Tibial nerve (tissue), 4 donors: ENCODE data around the gene NUDT17. TPM values are rescaled to one million over a fixed set of nuclear protein-coding genes. Genes with fewer than 3 reads are reported as not detected.

ENCODE experiments used
- DNase-seq, 2 donors: peaks; one replicate each; pipeline ENCODE4 v3.0.0-alpha.2; 2019; ENCODE audit warnings: low spot score in 2 of 2
- H3K27ac ChIP-seq, 4 donors: fragments of 200-600 bp; sonication (generic) in 3 of 4; one replicate each; pipeline ENCODE4 v1.5.1; 2017 to 2019; ENCODE audit warnings: mild to moderate bottlenecking in 1 of 4
- H3K27me3 ChIP-seq, 2 donors: fragments of 200-600 bp; sonication (generic) in 1 of 2; one replicate each; pipeline versions ENCODE4 v1.5.1 to v1.6.0; 2017 to 2019
- H3K36me3 ChIP-seq, 3 donors: fragments of 200-600 bp; sonication (generic); one replicate each; pipeline ENCODE4 v1.5.1; 2018 to 2019
- H3K4me1 ChIP-seq, 4 donors: fragments of 200-600 bp; sonication (generic) in 3 of 4; one replicate each; pipeline ENCODE4 v1.5.1; 2017 to 2019
- H3K4me3 ChIP-seq, 4 donors: fragments of 200-600 bp; sonication (generic) in 3 of 4; one replicate each; pipeline ENCODE4 v1.5.1; 2017 to 2019; ENCODE audit warnings: mild to moderate bottlenecking in 1 of 4, moderate library complexity in 1 of 4
- H3K9me3 ChIP-seq, 4 donors: fragments of 200-600 bp; sonication (generic) in 3 of 4; one replicate each; pipeline ENCODE4 v1.5.1; 2017 to 2019
- CTCF ChIP-seq, 5 experiments: fragments of 200-600 bp in 3 of 5; fragments of 450-650 bp in 2 of 5; sonication (generic) in 3 of 5; IDR thresholded peaks; one replicate each; pipeline ENCODE4 v1.5.1; 2016 to 2019; ENCODE audit warnings: antibody characterized with exemption in 5 of 5, mild to moderate bottlenecking in 3 of 5, moderate library complexity in 2 of 5
- EP300 ChIP-seq, 2 donors: sonication (generic); formaldehyde crosslinking; IDR thresholded peaks; one replicate each; pipeline ENCODE4 v1.6.1; 2017; ENCODE audit warnings: antibody characterized with exemption in 2 of 2, mild to moderate bottlenecking in 1 of 2
- POLR2A ChIP-seq, 2 donors: fragments of 450-650 bp; IDR thresholded peaks; one replicate each; pipeline ENCODE4 v1.6.1; 2017; ENCODE audit warnings: antibody characterized with exemption in 2 of 2, mild to moderate bottlenecking in 2 of 2, moderate library complexity in 2 of 2
- WGBS, 2 donors: methylation state at CpG; one replicate each; pipeline ENCODE4 v1.1.5; 2018; 5-methylcytosine and 5-hydroxymethylcytosine counted together
- total RNA-seq, 4 donors: library from RNA; depleted of rRNA; stranded (reverse); fragments of >200 nt; gene quantifications; one replicate each; pipeline ENCODE4 v1.1.0, GENCODE V29; 2016

Gene NUDT17
- total RNA-seq, 4 donors from 2014 or later, result 2.7 to 8.4 (median 4.5) TPM

GRCh38 chr1:145886390-145886789 lies 41.0 kb downstream of the NUDT17 start:
- WGBS, 2 donors, result 45 to 48% methylated on average over 11 of the region's 11 CpGs
- Histone ChIP-seq H3K36me3 (no peaks in the 10 kb centered on the region), H3K4me1 (peaks cover 0 to 26% (median 14%) of the 10 kb centered on the region in 4 donors), H3K9me3 (no peaks in the 10 kb centered on the region), H3K27ac (peak overlapping the region in 2 of 4 donors; percentile 0 to 50), H3K27me3 (no peaks in the 10 kb centered on the region), H3K4me3 (peak overlapping the region; percentile 40 to 81 (median 56))
- TF ChIP-seq EP300 (IDR thresholded peaks at IDR 0.05), result no peak
- TF ChIP-seq POLR2A (IDR thresholded peaks at IDR 0.05), result no peak
- TF ChIP-seq CTCF (IDR thresholded peaks at IDR 0.05), result no peak
- no peak for DNase-seq

- Histone ChIP-seq H3K27me3 (no peaks in the 10 kb centered on the region), H3K27ac (no peak overlapping the region), H3K4me1 (peaks cover 0 to 30% (median 19%) of the 10 kb centered on the region in 4 donors), H3K4me3 (no peak overlapping the region), H3K36me3 (no peaks in the 10 kb centered on the region), H3K9me3 (no peaks in the 10 kb centered on the region)
- no peak for DNase-seq
- TF ChIP-seq POLR2A (IDR thresholded peaks at IDR 0.05), result no peak
- TF ChIP-seq CTCF (IDR thresholded peaks at IDR 0.05), result no peak
- no peak for TF ChIP-seq EP300 (IDR thresholded peaks at IDR 0.05)
- WGBS, 2 donors, result 47 to 52% methylated on average over 8 of the region's 8 CpGs
These were observed 41.4 kb downstream of the NUDT17 start for GRCh38 chr1:145886816-145887215.

DNA sequence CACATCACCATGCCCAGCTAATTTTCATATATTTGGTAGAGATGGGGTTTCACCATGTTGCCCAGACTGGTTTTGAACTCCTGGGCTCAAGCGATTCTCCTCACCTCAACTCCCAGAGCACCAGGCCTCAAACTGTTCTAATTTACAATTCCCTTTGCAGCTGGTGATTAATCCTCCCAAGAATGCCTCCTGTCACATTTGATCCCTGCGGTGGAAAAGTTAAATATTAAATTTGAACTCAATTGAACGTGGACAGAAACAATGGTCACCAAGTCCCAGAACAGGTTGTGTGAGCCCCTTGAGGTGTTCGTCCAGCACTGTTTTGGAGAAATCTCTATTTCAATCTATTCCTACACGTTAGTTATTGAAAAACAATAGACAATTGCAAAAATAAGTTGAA lies 42.2 kb downstream of the NUDT17 start:
- TF ChIP-seq CTCF (IDR thresholded peaks at IDR 0.05) (no peak), POLR2A (IDR thresholded peaks at IDR 0.05) (no peak), EP300 (IDR thresholded peaks at IDR 0.05) (no peak)
- WGBS, 2 donors, result 78 to 80% methylated on average over 5 of the region's 5 CpGs
- Histone ChIP-seq H3K4me3 (no peak overlapping the region), H3K27me3 (no peaks in the 10 kb centered on the region), H3K27ac (no peak overlapping the region), H3K4me1 (peaks cover 0 to 38% (median 25%) of the 10 kb centered on the region in 4 donors), H3K36me3 (no peaks in the 10 kb centered on the region), H3K9me3 (no peaks in the 10 kb centered on the region)
- DNase-seq, result no peak

GRCh38 chr1:145889722-145890121 lies 44.3 kb downstream of the NUDT17 start:
- Histone ChIP-seq H3K27ac (peak overlapping the region in 1 of 4 donors; percentile 19), H3K4me1 (peaks cover 0 to 46% (median 28%) of the 10 kb centered on the region in 4 donors), H3K27me3 (no peaks in the 10 kb centered on the region), H3K36me3 (no peaks in the 10 kb centered on the region), H3K4me3 (no peak overlapping the region), H3K9me3 (no peaks in the 10 kb centered on the region)
- DNase-seq, result no peak
- TF ChIP-seq EP300 (IDR thresholded peaks at IDR 0.05), result no peak
- no peak for TF ChIP-seq CTCF (IDR thresholded peaks at IDR 0.05)
- no peak for TF ChIP-seq POLR2A (IDR thresholded peaks at IDR 0.05)
- 87 to 95% methylated on average over 3 of the region's 3 CpGs for WGBS, 2 donors

DNA sequence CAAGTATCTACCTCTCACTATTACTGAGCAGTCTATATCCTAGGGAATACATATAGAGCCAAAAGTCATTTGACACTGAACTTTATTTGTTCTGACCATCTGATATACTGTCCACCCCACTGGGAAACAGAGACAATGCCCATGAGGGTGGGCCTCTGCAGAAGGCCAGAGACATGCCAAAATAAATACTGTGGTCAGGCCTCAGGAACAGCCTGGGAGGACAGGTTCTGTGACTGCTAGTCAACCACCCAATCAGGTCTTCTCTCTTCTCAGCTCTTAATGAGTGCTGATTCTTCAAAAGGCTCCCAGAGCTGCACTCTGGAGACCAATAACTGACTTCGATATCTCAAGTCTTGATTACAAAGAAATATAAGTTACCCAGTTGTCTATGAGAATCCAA lies 45.7 kb downstream of the NUDT17 start:
- H3K4me3 ChIP-seq, result no peak overlapping the region
- H3K27me3 ChIP-seq, result no peaks in the 10 kb centered on the region
- peaks cover 0 to 6% (median 0%) of the 10 kb centered on the region in 3 donors for H3K36me3 ChIP-seq
- TF ChIP-seq POLR2A (IDR thresholded peaks at IDR 0.05) (no peak), CTCF (IDR thresholded peaks at IDR 0.05) (no peak), EP300 (IDR thresholded peaks at IDR 0.05) (no peak)
- no peaks in the 10 kb centered on the region for H3K9me3 ChIP-seq
- H3K27ac ChIP-seq, result peak overlapping the region; percentile 73 to 94 (median 86)
- WGBS, 2 donors, result 46 to 50% methylated on average over 1 of the region's 1 CpG
- no peak for DNase-seq
- peaks cover 0 to 39% (median 24%) of the 10 kb centered on the region in 4 donors for H3K4me1 ChIP-seq
